Natural killer cell treated with Interleukin-12 subunit alpha and Interleukin-12 subunit beta and Interleukin-15 and Interleukin-18, amount 100 ng/mL, for 72 hours (primary cell): ENCODE data around the gene AZIN2. TPM values are rescaled to one million over a fixed set of nuclear protein-coding genes. Genes with fewer than 3 reads are reported as not detected.
"Not testable (repeated sequence)": the region's sequence is repeated elsewhere in the genome, so short reads cannot be mapped to it uniquely, and the experiment has no call there.

Experiments
- ATAC-seq, 2 donors: fragments of 150-1000 bp; cut with Tn5 transposase in 1 of 2; sonication (Bioruptor Pico), chemical (Tn5 transposase) in 1 of 2; 2 replicates each; pipeline ENCODE4 v1.10.0; 2021
- DNase-seq: peaks from one replicate; pipeline ENCODE4 v3.0.0; 2022; ENCODE audit warnings: low spot score
- H3K27ac Mint-ChIP-seq, 2 donors: 1 replicate in 1 of 2; 2 replicates in 1 of 2; pipeline ENCODE4 v1.8.0; 2022; ENCODE audit warnings: mixed read lengths in 2 of 2, mild to moderate bottlenecking in 1 of 2, moderate library complexity in 1 of 2
- H3K27me3 Mint-ChIP-seq, 2 donors: 1 replicate in 1 of 2; 2 replicates in 1 of 2; pipeline ENCODE4 v1.8.0; 2022; ENCODE audit warnings: mixed read lengths in 2 of 2
- H3K36me3 Mint-ChIP-seq: one replicate; pipeline ENCODE4 v1.8.0; 2022; ENCODE audit warnings: mixed read lengths
- H3K4me1 Mint-ChIP-seq, 2 donors: 1 replicate in 1 of 2; 2 replicates in 1 of 2; pipeline ENCODE4 v1.8.0; 2022; ENCODE audit warnings: low read depth in 2 of 2, mixed read lengths in 2 of 2, mild to moderate bottlenecking in 1 of 2
- H3K4me3 Mint-ChIP-seq: one replicate; pipeline ENCODE4 v1.8.0; 2022; ENCODE audit warnings: mixed read lengths
- H3K9me3 Mint-ChIP-seq: 2 replicates; pipeline ENCODE4 v1.8.0; 2022; ENCODE audit warnings: mixed read lengths
- total RNA-seq, 2 donors: library from RNA; stranded (reverse); gene quantifications; one replicate each; pipeline ENCODE4 v1.2.3, GENCODE V29; 2022

Gene AZIN2
- total RNA-seq, 2 donors from 2014 or later, result 2.4 to 4.4 TPM

- not testable (repeated sequence) for ATAC-seq, DNase-seq, H3K4me3 Mint-ChIP-seq, H3K4me1 Mint-ChIP-seq, H3K27ac Mint-ChIP-seq
- Mint-ChIP-seq H3K36me3 (peaks cover 30% of the 10 kb centered on the region), H3K27me3 (peaks cover 10 to 13% of the 10 kb centered on the region in 2 donors), H3K9me3 (peaks cover 18% of the 10 kb centered on the region)
Observed at GRCh38 chr1:33068108-33068507, 12.8 kb upstream of the AZIN2 start.

GRCh38 chr1:33070628-33071027, 10.3 kb upstream of the AZIN2 start:
- Mint-ChIP-seq H3K27ac (no peak overlapping the region), H3K27me3 (peaks cover 10 to 13% of the 10 kb centered on the region in 2 donors), H3K36me3 (peaks cover 10% of the 10 kb centered on the region), H3K4me1 (peaks cover 0 to 11% of the 10 kb centered on the region in 2 donors), H3K9me3 (peaks cover 5% of the 10 kb centered on the region), H3K4me3 (no peak overlapping the region)
- DNase-seq, result no peak
- no peak for ATAC-seq

GRCh38 chr1:33072707-33073106, 8.2 kb upstream of the AZIN2 start:
- DNase-seq (no peak), ATAC-seq (peak in 1 of 2 donors; percentile 11)
- peak overlapping the region in 1 of 2 donors; percentile 56 for H3K27ac Mint-ChIP-seq
- H3K4me1 Mint-ChIP-seq, result peaks cover 0 to 11% of the 10 kb centered on the region in 2 donors
- H3K27me3 Mint-ChIP-seq, result peaks cover 2 to 6% of the 10 kb centered on the region in 2 donors
- H3K4me3 Mint-ChIP-seq, result no peak overlapping the region
- H3K36me3 Mint-ChIP-seq, result peaks cover under 1% of the 10 kb centered on the region
- no peaks in the 10 kb centered on the region for H3K9me3 Mint-ChIP-seq

- Mint-ChIP-seq H3K4me1 (peaks cover 0 to 11% of the 10 kb centered on the region in 2 donors), H3K36me3 (no peaks in the 10 kb centered on the region), H3K4me3 (no peak overlapping the region), H3K27ac (no peak overlapping the region), H3K27me3 (peaks cover 0 to 6% of the 10 kb centered on the region in 2 donors), H3K9me3 (no peaks in the 10 kb centered on the region)
- DNase-seq, result no peak
- no peak for ATAC-seq
Observed at GRCh38 chr1:33074193-33074945, 6.6 kb upstream of the AZIN2 start.

- no peaks in the 10 kb centered on the region for H3K9me3 Mint-ChIP-seq
- H3K4me3 Mint-ChIP-seq, result no peak overlapping the region
- ATAC-seq (no peak), DNase-seq (no peak)
- H3K4me1 Mint-ChIP-seq, result peaks cover 20 to 21% of the 10 kb centered on the region in 2 donors
- H3K27ac Mint-ChIP-seq, result no peak overlapping the region
- no peaks in the 10 kb centered on the region for H3K36me3 Mint-ChIP-seq
- peaks cover 0 to 2% of the 10 kb centered on the region in 2 donors for H3K27me3 Mint-ChIP-seq
Observed at GRCh38 chr1:33078030-33078591, 2.8 kb upstream of the AZIN2 start.

- H3K4me1 Mint-ChIP-seq, result peaks cover 27% of the 10 kb centered on the region in 2 donors
Observed at GRCh38 chr1:33080373-33080772, 580 bp upstream of the AZIN2 start.

GRCh38 chr1:33081554-33082305, 777 bp downstream of the AZIN2 start:
- H3K36me3 Mint-ChIP-seq, result no peaks in the 10 kb centered on the region
- ATAC-seq (no peak), DNase-seq (no peak)
- H3K9me3 Mint-ChIP-seq, result no peaks in the 10 kb centered on the region
- H3K4me1 Mint-ChIP-seq, result peaks cover 30 to 39% of the 10 kb centered on the region in 2 donors
- peaks cover 0 to 2% of the 10 kb centered on the region in 2 donors for H3K27me3 Mint-ChIP-seq
- peak overlapping the region; percentile 84 for H3K4me3 Mint-ChIP-seq
- H3K27ac Mint-ChIP-seq, result peak overlapping the region in 1 of 2 donors; percentile 15

More at GRCh38 chr1:33080373-33080772, 580 bp upstream of the AZIN2 start:
- Mint-ChIP-seq H3K4me3 (peak overlapping the region; percentile 84), H3K27ac (peak overlapping the region in 1 of 2 donors; percentile 7), H3K9me3 (no peaks in the 10 kb centered on the region), H3K36me3 (no peaks in the 10 kb centered on the region), H3K27me3 (peaks cover 0 to 2% of the 10 kb centered on the region in 2 donors)
- ATAC-seq (no peak), DNase-seq (no peak)

- Mint-ChIP-seq H3K36me3 (no peaks in the 10 kb centered on the region), H3K27ac (no peak overlapping the region), H3K9me3 (no peaks in the 10 kb centered on the region), H3K27me3 (peaks cover 0 to 4% of the 10 kb centered on the region in 2 donors), H3K4me1 (peaks cover 33 to 41% of the 10 kb centered on the region in 2 donors), H3K4me3 (peak overlapping the region; percentile 48)
- DNase-seq (no peak), ATAC-seq (no peak)
Observed at GRCh38 chr1:33082575-33083108, 1.7 kb downstream of the AZIN2 start.

- peaks cover 48 to 50% of the 10 kb centered on the region in 2 donors for H3K4me1 Mint-ChIP-seq
- no peaks in the 10 kb centered on the region for H3K9me3 Mint-ChIP-seq
Observed at GRCh38 chr1:33085332-33085731, 4.4 kb downstream of the AZIN2 start.

GRCh38 chr1:33086384-33086850, 5.5 kb downstream of the AZIN2 start:
- peaks cover 43 to 44% of the 10 kb centered on the region in 2 donors for H3K4me1 Mint-ChIP-seq
- no peak overlapping the region for H3K4me3 Mint-ChIP-seq
- no peak overlapping the region for H3K27ac Mint-ChIP-seq
- no peaks in the 10 kb centered on the region for H3K9me3 Mint-ChIP-seq
- H3K27me3 Mint-ChIP-seq, result peaks cover 0 to 4% of the 10 kb centered on the region in 2 donors
- DNase-seq (peak; percentile 70), ATAC-seq (peak; percentile 55 to 72)
- H3K36me3 Mint-ChIP-seq, result no peaks in the 10 kb centered on the region

More at GRCh38 chr1:33085332-33085731, 4.4 kb downstream of the AZIN2 start:
- peaks cover 0 to 4% of the 10 kb centered on the region in 2 donors for H3K27me3 Mint-ChIP-seq
- DNase-seq (no peak), ATAC-seq (no peak)
- no peaks in the 10 kb centered on the region for H3K36me3 Mint-ChIP-seq
- H3K4me3 Mint-ChIP-seq, result no peak overlapping the region
- H3K27ac Mint-ChIP-seq, result no peak overlapping the region

GRCh38 chr1:33087677-33088076, 6.7 kb downstream of the AZIN2 start:
- peaks cover 0 to 2% of the 10 kb centered on the region in 2 donors for H3K27me3 Mint-ChIP-seq
- ATAC-seq, result no peak
- no peak for DNase-seq
- peaks cover 37% of the 10 kb centered on the region in 2 donors for H3K4me1 Mint-ChIP-seq
- H3K27ac Mint-ChIP-seq, result peak overlapping the region; percentile 42 to 53
- H3K36me3 Mint-ChIP-seq, result no peaks in the 10 kb centered on the region
- no peaks in the 10 kb centered on the region for H3K9me3 Mint-ChIP-seq
- no peak overlapping the region for H3K4me3 Mint-ChIP-seq

- peaks cover 30 to 33% of the 10 kb centered on the region in 2 donors for H3K4me1 Mint-ChIP-seq
- H3K9me3 Mint-ChIP-seq, result no peaks in the 10 kb centered on the region
- peak overlapping the region; percentile 45 for H3K4me3 Mint-ChIP-seq
- DNase-seq, result no peak
- peaks cover 0 to 2% of the 10 kb centered on the region in 2 donors for H3K27me3 Mint-ChIP-seq
- H3K36me3 Mint-ChIP-seq, result no peaks in the 10 kb centered on the region
- peak; percentile 52 to 57 for ATAC-seq
- peak overlapping the region; percentile 42 to 53 for H3K27ac Mint-ChIP-seq
Observed at GRCh38 chr1:33088119-33088906, 7.4 kb downstream of the AZIN2 start.

GRCh38 chr1:33089457-33089856, 8.5 kb downstream of the AZIN2 start:
- Mint-ChIP-seq H3K27me3 (peaks cover 0 to 2% of the 10 kb centered on the region in 2 donors), H3K27ac (no peak overlapping the region), H3K36me3 (no peaks in the 10 kb centered on the region), H3K9me3 (no peaks in the 10 kb centered on the region), H3K4me3 (no peak overlapping the region), H3K4me1 (peaks cover 28 to 32% of the 10 kb centered on the region in 2 donors)
- DNase-seq (no peak), ATAC-seq (no peak)
